ENCODE results near the gene C14orf180.

Gene C14orf180

GRCh38 chr14:104584557-104584956, 5.0 kb downstream of the C14orf180 start:
- ChIA-PET POLR2A (no interaction called here), CTCF (interaction anchor here (0.5 to 0.6 kb wide), 2 partner anchors 170 to 450 kb away, joined by 3 read pairs; no protein-coding TSS in a partner anchor)
- Histone ChIP-seq H3K4me1 (ENCODE audit: control insufficient read depth, insufficient read depth, low read length) (no peaks in the 10 kb centered on the region), H3K36me3 (ENCODE audit: control insufficient read depth in 2 of 2, insufficient read depth in 1 of 2, low read length in 2 of 2) (no peaks in the 10 kb centered on the region), H3K27ac (ENCODE audit: extremely low read depth, low read depth, low read length) (no peak overlapping the region), H3K4me3 (ENCODE audit: low read depth, low read length) (no peak overlapping the region), H3K9me3 (ENCODE audit: control insufficient read depth, insufficient read depth, low read depth, low read length) (no peaks in the 10 kb centered on the region)
- TF ChIP-seq GLIS1 (tag by site-specific recombination; IDR thresholded peaks at IDR 0.05) (peak; percentile 69), SP3 (tag by site-specific recombination; IDR thresholded peaks at IDR 0.05) (no peak), ZNF692 (tag by site-specific recombination; IDR thresholded peaks at IDR 0.05) (no peak)

- TF ChIP-seq ZNF707 (tag by site-specific recombination; IDR thresholded peaks at IDR 0.05) (no peak), ZNF146 (tag by site-specific recombination; IDR thresholded peaks at IDR 0.05) (peak; percentile 88), PRDM6 (tag by site-specific recombination; IDR thresholded peaks at IDR 0.05) (no peak), SP7 (tag by site-specific recombination; IDR thresholded peaks at IDR 0.05) (no peak), ZNF560 (tag by site-specific recombination; IDR thresholded peaks at IDR 0.05; ENCODE audit: borderline replicate concordance) (no peak), CTCF (tag by site-specific recombination; IDR thresholded peaks at IDR 0.05) (no peak), ZNF692 (tag by site-specific recombination; IDR thresholded peaks at IDR 0.05) (0 out of 2 replicates have a peak, but pooled peaks have one; percentile 20)
- H3K4me1 ChIP-seq (ENCODE audit: control insufficient read depth, insufficient read depth, low read length), result no peaks in the 10 kb centered on the region
- H3K4me3 ChIP-seq (ENCODE audit: low read depth, low read length), result no peak overlapping the region
- POLR2A ChIA-PET, result no interaction called here
- CTCF ChIA-PET, result no interaction called here
- H3K9me3 ChIP-seq (ENCODE audit: control insufficient read depth, insufficient read depth, low read depth, low read length), result no peaks in the 10 kb centered on the region
- no peaks in the 10 kb centered on the region for H3K36me3 ChIP-seq (ENCODE audit: control insufficient read depth in 2 of 2, insufficient read depth in 1 of 2, low read length in 2 of 2)
- no peak overlapping the region for H3K27ac ChIP-seq (ENCODE audit: extremely low read depth, low read depth, low read length)
Measured at GRCh38 chr14:104585966-104586697, 6.6 kb downstream of the C14orf180 start.

- Histone ChIP-seq H3K4me1 (ENCODE audit: control insufficient read depth, insufficient read depth, low read length) (no peaks in the 10 kb centered on the region), H3K4me3 (ENCODE audit: low read depth, low read length) (no peak overlapping the region), H3K9me3 (ENCODE audit: control insufficient read depth, insufficient read depth, low read depth, low read length) (no peaks in the 10 kb centered on the region), H3K36me3 (ENCODE audit: control insufficient read depth in 2 of 2, insufficient read depth in 1 of 2, low read length in 2 of 2) (no peaks in the 10 kb centered on the region), H3K27ac (ENCODE audit: extremely low read depth, low read depth, low read length) (no peak overlapping the region)
- POLR2A ChIA-PET, result no interaction called here
- CTCF ChIA-PET, result interaction anchor here (0.7 kb wide), 1 partner anchor 509 kb away, joined by 3 read pairs; no protein-coding TSS in a partner anchor
- TF ChIP-seq HIC1 (tag by site-specific recombination; IDR thresholded peaks at IDR 0.05) (peak; percentile 26; the same call in 1 of the 2 replicates), ZNF600 (tag by site-specific recombination; IDR thresholded peaks at IDR 0.05) (peak; percentile 47; the same call in 1 of the 2 replicates), ZIC2 (tag by site-specific recombination; IDR thresholded peaks at IDR 0.05) (peak; percentile 87), KLF1 (tag by site-specific recombination; IDR thresholded peaks at IDR 0.05) (no peak)
Measured at GRCh38 chr14:104586832-104587620, 7.5 kb downstream of the C14orf180 start.
